Measurements from ENCODE around the gene SIPA1. TPM values are rescaled to one million over a fixed set of nuclear protein-coding genes. Genes with fewer than 3 reads are reported as not detected.

Gene SIPA1, protein sequence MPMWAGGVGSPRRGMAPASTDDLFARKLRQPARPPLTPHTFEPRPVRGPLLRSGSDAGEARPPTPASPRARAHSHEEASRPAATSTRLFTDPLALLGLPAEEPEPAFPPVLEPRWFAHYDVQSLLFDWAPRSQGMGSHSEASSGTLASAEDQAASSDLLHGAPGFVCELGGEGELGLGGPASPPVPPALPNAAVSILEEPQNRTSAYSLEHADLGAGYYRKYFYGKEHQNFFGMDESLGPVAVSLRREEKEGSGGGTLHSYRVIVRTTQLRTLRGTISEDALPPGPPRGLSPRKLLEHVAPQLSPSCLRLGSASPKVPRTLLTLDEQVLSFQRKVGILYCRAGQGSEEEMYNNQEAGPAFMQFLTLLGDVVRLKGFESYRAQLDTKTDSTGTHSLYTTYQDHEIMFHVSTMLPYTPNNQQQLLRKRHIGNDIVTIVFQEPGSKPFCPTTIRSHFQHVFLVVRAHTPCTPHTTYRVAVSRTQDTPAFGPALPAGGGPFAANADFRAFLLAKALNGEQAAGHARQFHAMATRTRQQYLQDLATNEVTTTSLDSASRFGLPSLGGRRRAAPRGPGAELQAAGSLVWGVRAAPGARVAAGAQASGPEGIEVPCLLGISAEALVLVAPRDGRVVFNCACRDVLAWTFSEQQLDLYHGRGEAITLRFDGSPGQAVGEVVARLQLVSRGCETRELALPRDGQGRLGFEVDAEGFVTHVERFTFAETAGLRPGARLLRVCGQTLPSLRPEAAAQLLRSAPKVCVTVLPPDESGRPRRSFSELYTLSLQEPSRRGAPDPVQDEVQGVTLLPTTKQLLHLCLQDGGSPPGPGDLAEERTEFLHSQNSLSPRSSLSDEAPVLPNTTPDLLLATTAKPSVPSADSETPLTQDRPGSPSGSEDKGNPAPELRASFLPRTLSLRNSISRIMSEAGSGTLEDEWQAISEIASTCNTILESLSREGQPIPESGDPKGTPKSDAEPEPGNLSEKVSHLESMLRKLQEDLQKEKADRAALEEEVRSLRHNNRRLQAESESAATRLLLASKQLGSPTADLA
- total RNA-seq = 20.6 and 30.1 TPM in 2 replicates

GRCh38 chr11:65637794-65638419 is at the start of gene SIPA1:
Gene SIPA1, plus strand, starts transcription at chr11:65638101. Its CDS starts 2,821 bp downstream, at chr11:65640922.

GRCh38 chr11:65595543-65596281 is 42.2 kb upstream of the SIPA1 start, which contains the start of gene KCNK7:
Gene KCNK7, minus strand, starts transcription at chr11:65595800. Its CDS starts 28 bp downstream, at chr11:65595772.

DNA sequence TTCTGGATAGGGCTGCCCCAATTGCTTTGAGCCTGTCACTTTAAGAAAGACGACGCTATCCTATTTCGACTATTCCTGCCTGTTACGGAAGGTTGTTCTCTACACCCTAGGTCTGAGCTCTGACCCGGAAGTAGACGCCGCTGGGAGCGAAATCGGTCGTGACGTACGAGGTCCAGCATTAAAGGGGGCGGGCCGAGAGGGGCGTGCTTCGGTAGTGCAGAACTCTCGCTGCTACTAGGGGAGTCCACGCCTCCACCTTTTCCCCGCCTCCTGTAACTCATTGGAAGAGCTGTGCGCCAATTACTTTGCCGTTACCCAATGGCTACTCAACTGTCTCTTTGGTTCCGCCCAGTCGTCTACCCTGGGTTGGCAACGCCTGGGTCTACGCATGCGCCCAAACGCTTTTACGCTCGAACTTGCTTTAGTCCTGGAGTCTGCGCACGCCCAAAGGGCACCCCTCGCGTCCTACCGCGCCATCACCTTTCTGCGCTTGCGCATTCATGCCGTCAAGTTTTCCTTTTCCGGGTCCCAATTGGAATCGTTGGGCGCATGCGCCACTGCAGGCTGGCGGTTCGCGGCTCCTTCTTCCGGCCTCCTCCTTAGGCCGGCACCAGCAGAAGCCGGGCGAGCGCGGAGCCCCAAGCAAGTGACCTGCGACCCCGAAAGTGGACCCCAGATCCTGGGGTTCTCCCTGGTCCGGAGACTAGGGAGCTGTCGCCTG is 22.5 kb upstream of the SIPA1 start, which contains the start of gene PCNX3:
TSS of gene PCNX3 (plus strand) at position 548 of the 721 bp plus-strand sequence. CDS start 536 bp downstream, outside the sequence.

GRCh38 chr11:65662799-65663638 is 25.1 kb downstream of the SIPA1 start, which contains the start of gene RELA:
Gene RELA, minus strand, starts transcription at chr11:65662916. Its CDS starts 84 bp downstream, at chr11:65662832.

Other genes with a start within 250 kb of the SIPA1 start
- 158 and 162 TPM in 2 replicates for gene NEAT1, start 215.3 kb upstream of the SIPA1 start, total RNA-seq
- gene MALAT1, start 139.1 kb upstream of the SIPA1 start, total RNA-seq = 13,505 and 18,804 TPM in 2 replicates
- 78.7 and 105 TPM in 2 replicates for gene SCYL1, start 113.0 kb upstream of the SIPA1 start, total RNA-seq
- gene LTBP3, start 79.7 kb upstream of the SIPA1 start, total RNA-seq = 34.2 and 59.6 TPM in 2 replicates
- gene ZNRD2, start 67.6 kb upstream of the SIPA1 start, total RNA-seq = 35.2 and 53.6 TPM in 2 replicates
- 13.1 and 16.9 TPM in 2 replicates for gene FAM89B, start 65.6 kb upstream of the SIPA1 start, total RNA-seq
- gene EHBP1L1, start 62.0 kb upstream of the SIPA1 start, total RNA-seq = 68.8 and 73.9 TPM in 2 replicates
- gene KCNK7, start 42.3 kb upstream of the SIPA1 start, total RNA-seq = 0.11 TPM in 1 of 2 replicates, not detected in the other
- gene MAP3K11, start 23.9 kb upstream of the SIPA1 start, total RNA-seq = 23.5 and 29.0 TPM in 2 replicates
- 16.3 and 19.0 TPM in 2 replicates for gene PCNX3, start 22.3 kb upstream of the SIPA1 start, total RNA-seq
- 16.0 and 17.9 TPM in 2 replicates for gene RELA, start 24.8 kb downstream of the SIPA1 start, total RNA-seq
- gene KAT5, start 74.2 kb downstream of the SIPA1 start, total RNA-seq = 44.0 and 51.5 TPM in 2 replicates
- gene RNASEH2C, start 82.7 kb downstream of the SIPA1 start, total RNA-seq = 55.6 and 59.7 TPM in 2 replicates
- 6.5 and 8.0 TPM in 2 replicates for gene AP5B1, start 142.9 kb downstream of the SIPA1 start, total RNA-seq
- not detected in 2 replicates for gene OVOL1, start 149.0 kb downstream of the SIPA1 start, total RNA-seq
- gene SNX32, start 195.9 kb downstream of the SIPA1 start, total RNA-seq = 0.44 and 0.75 TPM in 2 replicates
- 904 and 1,254 TPM in 2 replicates for gene CFL1, start 220.1 kb downstream of the SIPA1 start, total RNA-seq
- 61.0 and 61.1 TPM in 2 replicates for gene MUS81, start 222.3 kb downstream of the SIPA1 start, total RNA-seq
- gene EFEMP2, start 234.7 kb downstream of the SIPA1 start, total RNA-seq = 37.7 and 62.2 TPM in 2 replicates
- 0.12 TPM in 1 of 2 replicates, not detected in the other for gene CTSW, start 241.7 kb downstream of the SIPA1 start, total RNA-seq